ENCODE results near the gene SPATS2.

The SPATS2 gene

DNA sequence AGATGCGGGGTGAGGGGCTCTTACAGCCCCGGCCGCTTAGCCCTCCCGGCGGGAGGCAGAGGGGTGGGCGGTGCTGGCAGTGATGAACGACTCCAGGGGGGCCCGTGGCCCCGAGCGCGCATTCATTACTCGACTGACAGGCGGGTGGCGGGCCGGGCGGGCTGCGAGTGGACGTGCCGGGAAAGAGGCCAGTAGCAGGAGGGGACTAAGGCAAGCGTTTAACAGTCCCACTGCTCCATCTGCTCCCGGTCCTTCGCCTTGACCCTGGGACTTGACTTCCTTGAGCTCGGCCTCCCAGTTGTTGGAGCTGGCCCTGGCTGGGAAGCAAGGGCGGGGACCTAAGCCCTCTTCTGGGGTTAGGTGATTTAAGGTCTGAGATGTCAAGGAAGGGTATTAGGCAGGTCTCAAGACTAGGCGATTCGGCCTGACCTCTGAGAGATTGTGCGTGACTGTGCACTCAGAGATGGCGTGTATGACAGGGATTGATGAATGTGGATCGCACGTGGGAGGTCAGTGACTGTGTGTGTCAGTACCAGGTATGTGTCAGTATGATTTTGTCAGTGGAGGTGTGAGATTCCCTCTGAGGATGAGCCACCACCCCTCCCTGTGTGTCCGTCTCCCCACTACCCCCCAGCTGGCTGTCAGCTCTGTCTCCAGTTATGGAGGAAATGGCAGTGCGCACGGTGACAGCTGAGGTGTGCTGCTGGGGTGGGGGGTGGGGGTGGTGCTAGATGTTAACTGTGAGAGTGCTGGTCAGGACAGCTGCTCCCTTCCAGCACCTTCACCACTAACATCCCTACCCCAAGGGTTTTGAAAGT is 24.1 kb upstream of the SPATS2 start:
- H3K4me3 ChIP-seq (ENCODE audit: low read depth, low read length): peak overlapping the region; percentile 28
- no peak for TF ChIP-seq CTCF (IDR thresholded peaks at IDR 0.05; ENCODE audit: borderline replicate concordance, insufficient read depth, low read depth, low read length)

DNA sequence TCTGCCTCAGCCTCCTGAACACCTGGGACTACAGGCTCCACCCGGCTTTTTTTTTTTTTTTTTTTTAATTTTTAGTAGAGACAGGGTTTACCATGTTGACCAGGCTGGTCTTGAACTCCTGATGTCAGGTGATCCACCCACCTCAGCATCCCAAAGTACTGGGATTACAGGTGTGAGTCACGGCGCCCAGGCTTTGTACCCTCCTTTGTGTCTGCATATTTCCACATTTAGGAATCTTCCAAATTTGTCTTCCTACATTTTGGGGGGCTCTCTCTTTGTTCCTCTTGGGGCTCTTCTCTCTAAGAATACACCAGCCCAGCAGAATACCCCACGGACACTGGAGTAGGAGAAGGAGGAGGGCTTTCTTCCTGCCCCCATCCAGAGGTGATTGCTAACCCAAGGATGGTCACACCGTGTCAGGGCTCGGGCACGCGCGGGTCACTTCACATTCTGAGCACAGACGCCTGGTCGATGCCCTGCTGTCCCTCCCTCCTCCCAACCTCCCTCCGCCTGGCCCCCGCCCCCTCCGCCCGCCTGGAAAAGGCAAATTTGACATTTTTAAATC is 22.7 kb upstream of the SPATS2 start:
- H3K4me3 ChIP-seq (ENCODE audit: low read depth, low read length): no peak overlapping the region
- TF ChIP-seq CTCF (IDR thresholded peaks at IDR 0.05; ENCODE audit: borderline replicate concordance, insufficient read depth, low read depth, low read length): no peak

DNA sequence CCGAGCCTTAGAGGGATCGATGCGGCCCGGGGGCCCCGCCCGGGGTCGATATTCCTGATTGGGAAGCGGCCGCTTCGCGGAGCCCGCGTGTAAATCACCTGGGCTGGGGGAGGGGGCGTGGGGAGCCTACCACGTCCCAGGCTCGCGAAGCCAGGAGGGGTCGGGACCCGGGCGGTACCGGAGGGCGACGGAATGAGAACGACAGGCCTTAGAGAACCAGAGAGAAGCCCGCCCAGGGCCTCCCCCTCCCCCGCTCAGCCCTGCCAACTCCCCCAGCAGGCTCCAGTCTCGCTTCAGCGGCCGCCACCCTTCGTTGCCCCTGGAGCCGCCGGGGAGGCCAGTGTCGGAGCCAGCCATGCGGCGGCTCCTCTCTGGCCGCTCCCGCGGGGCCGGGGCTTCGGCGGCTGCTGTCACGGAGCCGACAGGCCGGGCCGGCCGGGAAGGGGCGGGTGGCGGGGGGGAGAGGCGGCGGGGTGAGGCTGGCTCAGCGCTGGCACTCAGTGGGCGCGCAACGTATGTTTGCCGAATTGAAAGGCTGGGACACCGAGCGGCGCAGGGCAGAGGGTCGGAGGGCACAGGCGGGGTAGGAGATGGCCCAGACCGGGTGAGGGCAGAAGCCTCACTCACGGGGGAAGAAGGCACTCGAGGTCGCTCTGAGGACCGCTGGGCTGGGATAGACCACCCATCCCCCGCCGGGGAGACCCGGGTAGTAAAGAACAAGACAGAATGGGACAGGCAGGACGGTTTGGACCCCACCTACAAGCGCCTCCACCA is 22.0 kb upstream of the SPATS2 start:
- H3K4me3 ChIP-seq (ENCODE audit: low read depth, low read length): peak overlapping the region; percentile 36
- TF ChIP-seq CTCF (IDR thresholded peaks at IDR 0.05; ENCODE audit: borderline replicate concordance, insufficient read depth, low read depth, low read length): no peak

- no peak for TF ChIP-seq CTCF (IDR thresholded peaks at IDR 0.05; ENCODE audit: borderline replicate concordance, insufficient read depth, low read depth, low read length)
- H3K4me3 ChIP-seq (ENCODE audit: low read depth, low read length): peak overlapping the region; percentile 36
Measured at GRCh38 chr12:49345825-49346658, 21.2 kb upstream of the SPATS2 start.

DNA sequence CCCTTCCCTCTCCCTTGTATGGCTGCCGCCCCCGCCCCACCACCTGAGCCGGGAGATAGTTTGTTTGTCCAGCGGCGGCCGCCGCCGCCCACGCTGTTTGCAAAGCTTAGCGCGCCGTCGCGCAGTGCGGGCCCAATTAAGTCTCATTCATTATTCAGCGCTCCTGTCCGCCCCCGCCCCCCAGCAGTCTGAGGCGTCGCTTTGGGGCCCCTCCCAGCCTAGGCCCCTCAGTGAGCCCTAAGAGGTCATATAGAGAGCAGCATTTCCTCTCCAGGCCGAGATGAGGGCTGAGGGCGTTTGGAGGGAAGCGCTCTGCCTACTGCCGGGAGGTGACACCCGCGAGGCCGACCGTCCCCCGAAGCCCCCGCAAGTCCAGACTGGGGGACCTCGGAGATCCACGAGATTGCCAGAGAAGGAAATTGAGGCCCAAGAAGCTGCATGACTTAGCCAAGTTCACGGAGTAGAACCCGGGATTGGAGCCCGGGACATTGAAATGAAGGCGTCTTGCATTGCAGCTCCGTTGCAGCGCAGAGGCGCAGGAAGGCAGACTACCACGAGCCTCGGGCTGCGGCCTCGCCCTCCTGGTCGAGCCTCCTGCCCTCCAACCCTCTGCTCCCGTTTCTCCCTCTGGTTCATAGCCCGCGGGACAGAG is 20.5 kb upstream of the SPATS2 start, which contains the start of gene DNAJC22:
TSS of gene DNAJC22 (plus strand) at position 230 of the 652 bp plus-strand sequence. CDS start 1,985 bp downstream, outside the sequence.
- TF ChIP-seq CTCF (IDR thresholded peaks at IDR 0.05; ENCODE audit: borderline replicate concordance, insufficient read depth, low read depth, low read length): no peak
- peak within 1 kb of the TSS; percentile 38 for H3K4me3 ChIP-seq (ENCODE audit: low read depth, low read length)

Measured in GM12875 (cell line).